HepG2 (cell line): Measurements from ENCODE around the gene REEP6. TPM values are rescaled to one million over a fixed set of nuclear protein-coding genes. Genes with fewer than 3 reads are reported as not detected.

Source experiments
- ATF3 ChIP-seq: sonication (generic); formaldehyde crosslinking; IDR thresholded peaks from 2 replicates; pipeline ENCODE4 v1.4.0; 2020; ENCODE audit warnings: missing genetic modification reagents
- CREBL2 ChIP-seq: sonication (generic); formaldehyde crosslinking; IDR thresholded peaks from 2 replicates; pipeline ENCODE4 v1.8.1; 2023; ENCODE audit warnings: missing genetic modification reagents, mild to moderate bottlenecking, borderline replicate concordance
- GLI4 ChIP-seq: sonication (generic); formaldehyde crosslinking; IDR thresholded peaks from 2 replicates; pipeline ENCODE4 v1.5.1; 2020; ENCODE audit warnings: missing genetic modification reagents, mild to moderate bottlenecking, moderate library complexity, borderline replicate concordance
- MLLT10 ChIP-seq: sonication (generic); formaldehyde crosslinking; IDR thresholded peaks from 2 replicates; pipeline ENCODE4 v1.4.0; 2020; ENCODE audit warnings: missing genetic modification reagents
- NFYB ChIP-seq: sonication (generic); formaldehyde crosslinking; IDR thresholded peaks from 2 replicates; pipeline ENCODE4 v1.4.0; 2020; ENCODE audit warnings: missing genetic modification reagents
- NONO ChIP-seq, 2 experiments: fragments of 450-650 bp in 1 of 2; sonication (generic) in 1 of 2; formaldehyde crosslinking in 1 of 2; IDR thresholded peaks in 1 of 2; conservative IDR thresholded peaks in 1 of 2; 2 replicates each; pipeline versions ENCODE4 v1.6.1 to v1.8.0; 2017 to 2022; ENCODE audit warnings: mild to moderate bottlenecking in 1 of 2, missing genetic modification reagents in 1 of 2, moderate library complexity in 1 of 2
- SMAD1 ChIP-seq: sonication (generic); formaldehyde crosslinking; IDR thresholded peaks from 2 replicates; pipeline ENCODE4 v1.4.0; 2020; ENCODE audit warnings: missing genetic modification reagents, low read depth, mild to moderate bottlenecking, borderline replicate concordance
- TEAD2 ChIP-seq: sonication (generic); formaldehyde crosslinking; IDR thresholded peaks from 2 replicates; pipeline ENCODE4 v1.9.0; 2021; ENCODE audit warnings: missing genetic modification reagents
- ZFAT ChIP-seq: sonication (generic); formaldehyde crosslinking; conservative IDR thresholded peaks from 2 replicates; pipeline ENCODE4 v1.8.1; 2023; ENCODE audit warnings: missing genetic modification reagents, inconsistent platforms
- ZFX ChIP-seq: sonication (generic); formaldehyde crosslinking; IDR thresholded peaks from 2 replicates; pipeline ENCODE4 v1.4.0; 2020; ENCODE audit warnings: mild to moderate bottlenecking, low read depth, missing genetic modification reagents, moderate library complexity
- ZMYM3 ChIP-seq: sonication (generic); formaldehyde crosslinking; IDR thresholded peaks from 2 replicates; pipeline ENCODE4 v1.5.1; 2020; ENCODE audit warnings: mild to moderate bottlenecking, missing genetic modification reagents
- ZNF235 ChIP-seq: sonication (generic); formaldehyde crosslinking; IDR thresholded peaks from 2 replicates; pipeline ENCODE4 v1.8.1; 2023; ENCODE audit warnings: mild to moderate bottlenecking, missing genetic modification reagents, borderline replicate concordance
- ZNF276 ChIP-seq: sonication (generic); formaldehyde crosslinking; IDR thresholded peaks from 2 replicates; pipeline ENCODE4 v1.4.0; 2020; ENCODE audit warnings: mild to moderate bottlenecking, low read depth, missing genetic modification reagents
- ZNF383 ChIP-seq: sonication (generic); formaldehyde crosslinking; IDR thresholded peaks from 2 replicates; pipeline ENCODE4 v1.4.0; 2020; ENCODE audit warnings: missing genetic modification reagents, mild to moderate bottlenecking, borderline replicate concordance
- ZNF512B ChIP-seq: sonication (generic); formaldehyde crosslinking; IDR thresholded peaks from 2 replicates; pipeline ENCODE4 v1.5.1; 2020; ENCODE audit warnings: missing genetic modification reagents, mild to moderate bottlenecking, borderline replicate concordance
- ZNF749 ChIP-seq: sonication (generic); formaldehyde crosslinking; IDR thresholded peaks from 2 replicates; pipeline ENCODE4 v1.8.0; 2022; ENCODE audit warnings: mild to moderate bottlenecking, missing genetic modification reagents, moderate library complexity, borderline replicate concordance
- ZNF776 ChIP-seq: sonication (generic); formaldehyde crosslinking; IDR thresholded peaks from 2 replicates; pipeline ENCODE4 v1.4.0; 2020; ENCODE audit warnings: mild to moderate bottlenecking, missing genetic modification reagents
- ZSCAN25 ChIP-seq: sonication (generic); formaldehyde crosslinking; IDR thresholded peaks from 2 replicates; pipeline ENCODE4 v1.8.0; 2022; ENCODE audit warnings: mild to moderate bottlenecking, missing genetic modification reagents
- polyA plus RNA-seq, 8 experiments: library from polyadenylated mRNA; depleted of rRNA in 3 of 8; stranded (reverse) in 7 of 8; unstranded in 1 of 8; fragments of >200 nt; fragmentation: Illumina TruSeq in 4 of 8; extraction: Trizol in 4 of 8; gene quantifications; 2 replicates each; pipeline versions ENCODE4 v1.2.1 to v1.2.3, GENCODE V29; 2011 to 2016; ENCODE audit warnings: low read depth in 4 of 8, missing spikeins in 1 of 8, mixed read lengths in 1 of 8; ENCODE audit not compliant: insufficient read depth in 1 of 8
- total RNA-seq, 5 experiments: library from RNA; depleted of rRNA; stranded (reverse); fragments of >200 nt; fragmentation: Illumina TruSeq; extraction: Trizol; gene quantifications; 2 replicates each; pipeline ENCODE4 v1.2.3, GENCODE V29; 2016; ENCODE audit warnings: low read depth in 1 of 5

Gene REEP6
- total and polyA plus RNA-seq, 2 of the 13 experiments (the other 11 are each of a cell fraction or from before 2014, with no cell fraction given) = 10.0 to 28.8 TPM

- TF ChIP-seq ZNF235 (CRISPR knock-in tag) (no peak), ZFX (peak; percentile 53; the same call in 1 of the 2 replicates), TEAD2 (CRISPR knock-in tag) (no peak), ZFAT (CRISPR knock-in tag) (no peak), ZSCAN25 (CRISPR knock-in tag) (no peak), NFYB (no peak; the same call in 1 of the 2 replicates), NONO (IDR thresholded peaks at IDR 0.05) (no peak), NONO (CRISPR knock-in tag; conservative IDR thresholded peaks at IDR 0.05) (peak; percentile 42), CREBL2 (CRISPR knock-in tag) (no peak), MLLT10 (CRISPR knock-in tag) (no peak), ZNF749 (CRISPR knock-in tag) (no peak), ZNF383 (CRISPR knock-in tag) (no peak), ZNF512B (CRISPR knock-in tag) (no peak), ZNF776 (CRISPR knock-in tag) (no peak), GLI4 (CRISPR knock-in tag) (no peak), SMAD1 (CRISPR knock-in tag) (no peak), ZMYM3 (CRISPR knock-in tag) (peak; percentile 98), ATF3 (CRISPR knock-in tag) (no peak), ZNF276 (CRISPR knock-in tag) (no peak)
These were observed 11.9 kb upstream of the REEP6 start, which contains the start of gene C19orf25 (continued) for GRCh38 chr19:1478934-1479707.
